DOHH2 (cell line): ENCODE results near the gene GRIP2.

Experiments
- EZH2phosphoT487 ChIP-seq: fragments of 200-600 bp; sonication (generic); IDR thresholded peaks from 2 replicates; pipeline ENCODE4 v1.6.1; 2017; ENCODE audit warnings: borderline replicate concordance, mild to moderate bottlenecking, antibody characterized with exemption, low read length, moderate library complexity, mixed read lengths
- TF ChIP-seq, protein P1 (sequence below): fragments of 200-600 bp; sonication (generic); IDR thresholded peaks from one replicate; pipeline ENCODE4 v1.5.1; 2014; ENCODE audit warnings: antibody characterized with exemption, mild to moderate bottlenecking, low read depth, low read length; ENCODE audit not compliant: poor library complexity, severe bottlenecking

DNA sequence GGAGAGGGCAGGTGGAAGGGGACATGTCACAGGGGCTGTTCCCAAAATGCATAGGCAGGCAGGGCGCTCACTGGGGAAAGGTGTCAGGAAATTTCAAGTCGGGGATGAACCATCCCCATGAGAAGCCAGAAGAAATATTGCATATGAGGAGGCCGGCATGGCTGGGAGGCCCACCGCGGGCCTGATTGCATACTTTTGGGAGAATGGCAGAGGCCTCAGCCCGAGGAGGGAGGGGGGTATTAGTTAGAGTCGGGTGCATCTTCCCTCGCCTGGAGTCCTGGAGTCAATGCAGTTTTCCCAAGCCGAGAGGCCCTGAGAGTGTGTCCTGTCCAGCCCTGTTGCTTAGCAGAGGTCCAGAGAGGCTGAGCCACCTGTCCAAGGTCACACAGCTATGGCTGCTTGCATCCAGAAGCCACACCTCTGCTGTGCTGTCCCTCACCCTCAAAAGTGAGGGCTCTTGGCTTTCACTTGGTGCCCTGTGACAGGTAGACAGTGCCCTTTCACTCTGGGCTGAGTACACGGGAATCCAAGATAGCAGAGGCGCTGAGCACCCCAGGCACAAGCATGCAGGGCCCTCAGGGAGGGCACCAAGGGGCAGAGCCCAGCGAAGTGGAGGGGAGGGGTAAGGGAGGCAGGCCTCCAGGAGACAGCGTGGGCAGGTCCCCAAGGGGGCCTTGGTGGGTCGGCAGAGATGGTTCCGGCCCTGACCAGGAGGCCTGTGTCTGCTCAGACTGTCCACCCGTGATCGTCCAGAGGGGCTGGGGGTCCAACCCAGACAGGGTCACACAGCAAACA lies 48.5 kb downstream of the GRIP2 start:
- TF ChIP-seq, protein P1, sequence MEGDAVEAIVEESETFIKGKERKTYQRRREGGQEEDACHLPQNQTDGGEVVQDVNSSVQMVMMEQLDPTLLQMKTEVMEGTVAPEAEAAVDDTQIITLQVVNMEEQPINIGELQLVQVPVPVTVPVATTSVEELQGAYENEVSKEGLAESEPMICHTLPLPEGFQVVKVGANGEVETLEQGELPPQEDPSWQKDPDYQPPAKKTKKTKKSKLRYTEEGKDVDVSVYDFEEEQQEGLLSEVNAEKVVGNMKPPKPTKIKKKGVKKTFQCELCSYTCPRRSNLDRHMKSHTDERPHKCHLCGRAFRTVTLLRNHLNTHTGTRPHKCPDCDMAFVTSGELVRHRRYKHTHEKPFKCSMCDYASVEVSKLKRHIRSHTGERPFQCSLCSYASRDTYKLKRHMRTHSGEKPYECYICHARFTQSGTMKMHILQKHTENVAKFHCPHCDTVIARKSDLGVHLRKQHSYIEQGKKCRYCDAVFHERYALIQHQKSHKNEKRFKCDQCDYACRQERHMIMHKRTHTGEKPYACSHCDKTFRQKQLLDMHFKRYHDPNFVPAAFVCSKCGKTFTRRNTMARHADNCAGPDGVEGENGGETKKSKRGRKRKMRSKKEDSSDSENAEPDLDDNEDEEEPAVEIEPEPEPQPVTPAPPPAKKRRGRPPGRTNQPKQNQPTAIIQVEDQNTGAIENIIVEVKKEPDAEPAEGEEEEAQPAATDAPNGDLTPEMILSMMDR: no peak
- no peak for TF ChIP-seq EZH2phosphoT487
